ENCODE results near the gene MYDGF.

GRCh38 chr19:4638828-4639530, 31.2 kb downstream of the MYDGF start, which contains the start of gene TNFAIP8L1:
- TF ChIP-seq EZH2 (IDR thresholded peaks at IDR 0.05) (no peak), POLR2AphosphoS5 (IDR thresholded peaks at IDR 0.05; ENCODE audit: borderline replicate concordance, low read depth, low read length) (peak; percentile 51)

Measured in SK-N-MC (cell line).